GM18519 (cell line): Measurements from ENCODE around the gene REPIN1.
A peak's percentile ranks its signal among the peaks of the same experiment; 100 is the strongest.
"Not testable (repeated sequence)": the region's sequence is repeated elsewhere in the genome, so short reads cannot be mapped to it uniquely, and the experiment has no call there.

Source experiments
- ATAC-seq: cut with Tn5 transposase; IDR thresholded peaks from one replicate; pipeline ENCODE4 v1.9.1; 2021; ENCODE audit warnings: mild to moderate bottlenecking, moderate library complexity; ENCODE audit not compliant: unreplicated experiment, low FRiP score

REPIN1 gene

DNA sequence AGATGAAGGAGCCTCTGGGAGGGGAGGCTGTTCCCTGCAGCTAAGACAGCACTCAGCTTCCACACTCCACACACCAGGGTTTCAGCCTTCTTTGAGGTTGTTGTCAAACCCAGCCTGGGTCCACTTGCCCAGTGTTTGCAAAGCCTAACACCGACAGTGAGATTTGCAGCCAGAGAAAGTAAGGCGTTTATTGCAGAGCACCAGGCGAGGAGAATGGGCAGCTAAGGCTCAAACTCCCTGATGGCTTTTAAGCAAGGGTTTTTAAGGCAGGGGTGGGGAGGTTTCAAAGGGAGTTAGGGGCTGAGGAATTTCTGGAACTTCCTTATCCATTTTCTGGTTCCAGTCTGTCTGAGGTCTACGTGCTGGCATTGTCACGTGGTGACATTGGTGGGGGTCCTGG, 5.8 kb downstream of the REPIN1 start:
- no peak for ATAC-seq

DNA sequence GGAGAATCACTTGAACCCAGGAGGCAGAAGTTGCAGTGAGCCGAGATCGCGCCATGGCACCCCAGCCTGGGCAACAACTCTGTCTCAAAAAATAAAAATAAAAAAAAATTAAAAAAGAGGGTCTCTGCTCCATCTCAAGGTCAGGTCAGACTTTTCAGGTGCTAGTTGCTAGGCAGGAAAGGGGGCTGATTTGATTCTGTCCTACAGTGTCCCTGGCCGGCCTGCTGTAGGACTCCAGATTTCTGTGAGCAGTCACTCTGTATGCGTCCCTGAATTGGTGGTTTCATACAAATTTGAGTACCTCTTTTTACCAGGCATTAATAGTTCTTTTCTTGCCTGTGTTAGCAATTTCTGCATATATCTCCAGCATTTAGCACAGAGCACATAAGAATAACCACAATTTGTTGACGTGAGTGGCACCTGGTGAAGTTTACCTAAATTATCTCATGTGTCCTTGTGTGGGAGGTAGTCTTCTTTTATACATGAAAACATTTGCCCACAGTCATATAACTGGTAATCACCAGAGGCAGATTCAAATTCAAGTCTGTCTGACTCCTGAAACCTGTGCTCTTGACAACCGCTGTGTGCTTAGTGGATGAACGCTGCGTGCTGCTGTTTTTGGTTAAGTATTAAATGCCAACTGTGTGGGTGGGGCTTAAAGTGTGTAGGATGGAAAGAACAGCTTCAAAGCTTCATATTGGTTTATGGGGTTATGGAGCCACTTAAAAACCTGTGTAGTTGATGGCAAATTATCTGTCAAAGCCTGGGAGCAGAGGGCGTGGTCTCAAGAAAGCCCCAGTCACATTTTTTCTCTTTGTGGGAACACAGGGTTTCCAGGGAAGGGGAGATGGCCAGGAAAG, 7.3 kb downstream of the REPIN1 start:
- ATAC-seq: no peak

DNA sequence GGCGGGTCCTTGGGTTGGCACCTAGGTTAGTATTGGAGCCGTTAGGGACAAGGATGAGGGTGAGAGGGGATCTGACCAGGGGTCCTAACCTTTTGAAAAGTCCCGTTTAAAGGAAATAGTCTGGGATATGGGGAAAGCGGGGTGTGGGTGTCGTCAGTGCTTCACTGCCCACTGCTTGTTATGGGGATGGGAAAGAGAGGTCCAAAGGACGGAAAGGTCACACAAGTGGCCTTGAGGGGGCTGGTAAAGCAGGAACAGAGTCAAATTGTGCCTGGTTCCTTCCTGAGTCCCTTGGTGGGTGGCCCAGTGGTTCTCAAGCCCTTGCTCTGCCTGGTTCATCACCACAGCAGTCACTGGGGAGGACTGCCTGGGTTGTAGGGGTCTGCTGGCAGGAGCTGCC, 7.9 kb downstream of the REPIN1 start:
- ATAC-seq: no peak

DNA sequence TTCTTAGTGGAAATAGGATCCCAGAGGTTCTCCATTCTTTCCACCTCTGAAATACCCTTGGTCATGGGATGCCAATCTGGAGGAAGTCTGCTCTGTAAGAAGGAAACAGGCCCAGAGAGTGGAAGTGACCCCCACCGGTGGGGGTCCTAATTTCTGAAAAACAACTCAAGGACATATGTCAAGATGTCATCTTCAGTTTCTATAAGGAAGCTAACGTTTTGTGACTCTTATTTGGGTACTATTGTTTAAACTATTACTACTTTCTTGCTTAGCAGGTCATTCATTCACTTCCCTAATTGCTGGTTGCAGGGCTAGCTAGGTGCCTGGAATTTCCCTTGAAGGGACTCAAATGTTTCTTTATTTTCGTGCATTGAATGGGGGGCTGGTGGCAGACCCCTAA, 8.6 kb downstream of the REPIN1 start:
- no peak for ATAC-seq

DNA sequence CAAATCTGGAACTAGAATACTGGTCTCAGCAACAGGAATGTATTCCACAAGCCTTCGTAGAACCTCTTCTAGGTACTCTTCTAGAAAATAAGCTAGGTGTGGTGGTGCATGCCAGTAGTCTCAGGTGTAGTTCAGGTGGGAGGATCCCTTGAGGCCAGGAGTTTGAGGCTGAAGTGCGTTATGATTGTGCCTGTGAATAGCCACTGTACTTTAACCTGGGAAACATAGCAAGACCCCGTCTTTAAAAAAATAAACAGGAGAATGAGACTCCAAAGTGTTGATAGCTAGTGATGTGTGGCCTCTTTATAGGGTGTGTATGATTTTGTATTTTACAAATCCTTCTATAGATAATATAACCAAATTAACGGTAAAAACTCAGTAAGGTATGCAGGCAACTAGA, 9.0 kb downstream of the REPIN1 start:
- ATAC-seq: no peak

DNA sequence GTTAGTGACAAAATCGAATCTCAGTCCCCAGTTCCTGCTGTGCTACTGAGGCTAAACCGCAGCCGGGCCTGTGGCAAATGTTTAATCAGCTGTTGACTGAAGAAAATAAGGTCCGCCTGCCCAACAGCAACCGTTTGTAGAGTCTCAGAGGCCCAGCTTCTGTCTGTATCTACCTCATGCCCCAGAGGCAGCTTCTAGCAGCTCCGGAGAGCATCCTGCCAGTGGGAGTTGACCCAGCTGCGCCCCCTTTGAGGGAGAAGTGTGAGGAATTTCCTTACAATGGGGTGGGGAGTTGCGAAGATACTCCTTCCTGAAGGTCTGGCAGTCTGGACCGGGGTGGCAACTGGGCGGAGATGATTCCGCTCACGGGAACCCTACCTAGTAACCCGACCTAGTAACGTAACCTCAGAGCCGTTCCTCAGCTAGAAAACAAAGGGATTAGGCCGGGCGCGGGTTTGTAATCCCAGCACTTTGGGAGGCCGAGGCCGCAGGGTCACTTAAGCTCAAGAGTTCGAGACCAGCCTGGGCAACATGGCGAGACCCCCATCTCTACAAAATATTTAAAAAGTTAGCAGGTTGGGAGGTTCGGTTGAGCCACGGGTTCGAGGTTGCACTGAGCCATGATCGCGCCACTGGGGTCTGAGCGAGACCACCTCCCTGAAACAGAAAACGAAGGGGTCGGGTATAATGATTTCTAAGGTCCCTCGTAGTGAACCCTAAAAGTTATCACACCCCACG, 9.7 kb downstream of the REPIN1 start:
- ATAC-seq: no peak

DNA sequence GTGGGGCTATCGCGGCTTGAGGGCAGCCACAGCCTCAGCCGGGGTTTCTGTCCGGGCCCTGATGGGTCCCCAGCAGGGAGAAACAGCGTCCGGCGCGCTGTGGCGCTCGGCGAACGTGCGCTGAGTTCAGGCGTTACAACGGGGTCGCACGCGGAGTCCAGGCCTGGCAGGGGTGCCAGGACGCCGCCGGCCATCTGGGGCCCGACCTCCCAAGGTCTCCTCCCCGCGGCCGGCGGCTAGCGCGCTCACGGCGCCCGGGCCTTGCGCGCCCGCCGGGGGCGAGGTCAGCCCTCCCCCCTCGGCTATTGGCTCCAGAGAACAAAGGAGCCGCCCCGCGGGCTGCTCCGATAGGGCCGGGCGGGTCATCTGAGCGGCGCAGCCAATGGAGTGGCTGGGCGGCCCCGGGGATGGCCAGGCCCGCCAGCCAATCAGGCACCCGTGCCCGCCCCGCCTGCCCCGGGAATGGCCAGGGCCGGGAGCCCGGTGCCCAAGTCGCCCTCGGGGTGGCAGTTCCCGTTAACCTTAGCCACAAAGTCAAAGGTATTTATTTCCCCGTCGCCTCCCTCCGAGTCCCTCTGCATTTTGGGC, 10.3 kb downstream of the REPIN1 start, which contains the start of gene ZNF775:
Gene ZNF775 (plus strand): TSS at position 478 of the 588 bp plus-strand sequence. CDS start 9,141 bp downstream, outside the sequence.
- peak; percentile 79 for ATAC-seq

DNA sequence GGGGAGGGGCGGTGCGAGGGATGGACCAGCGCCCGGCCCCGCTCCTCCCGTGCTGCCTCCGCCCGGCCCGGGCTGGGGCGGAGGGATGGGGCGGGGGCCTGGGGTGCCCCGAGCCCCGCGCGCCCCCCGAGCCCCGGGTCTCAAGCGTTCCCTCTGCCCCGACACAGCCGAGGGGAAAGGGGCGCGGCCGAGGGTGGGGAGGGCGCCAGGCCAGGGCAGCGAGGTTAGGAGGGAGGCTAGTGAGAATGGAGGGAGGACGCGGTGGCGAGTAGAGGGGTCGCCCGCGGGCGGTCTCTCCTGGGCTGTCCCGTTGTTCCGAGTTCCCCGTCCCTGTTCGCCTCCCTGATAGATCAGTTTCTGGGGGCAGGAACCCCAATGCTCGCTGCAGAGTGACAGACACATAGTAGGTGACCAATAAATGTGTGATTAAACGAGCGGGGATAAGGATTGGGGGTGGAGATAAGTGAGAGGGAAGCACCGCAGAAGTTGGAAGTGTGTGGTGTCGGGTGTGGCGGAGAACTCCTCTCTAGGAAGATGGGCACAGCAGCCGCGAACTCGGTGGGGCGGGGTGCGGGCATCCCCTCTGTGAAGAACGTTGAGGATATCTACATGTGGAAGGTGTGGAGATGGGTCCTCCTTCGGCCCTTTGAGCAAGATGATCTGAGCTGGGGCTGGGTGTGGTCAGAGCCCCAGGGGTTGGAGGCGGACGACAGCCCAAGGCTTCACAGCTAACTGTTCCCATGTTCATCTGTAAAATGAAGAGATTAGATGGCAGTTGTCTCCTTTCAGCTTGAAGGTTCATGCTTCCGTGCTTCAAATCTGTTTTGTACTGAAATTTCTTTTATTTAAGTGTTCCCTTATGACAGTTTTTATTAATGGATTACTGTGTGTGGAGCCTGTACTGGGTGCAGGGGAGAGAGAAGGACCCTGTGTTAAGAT, 11.1 kb downstream of the REPIN1 start:
- ATAC-seq: peak; percentile 14

DNA sequence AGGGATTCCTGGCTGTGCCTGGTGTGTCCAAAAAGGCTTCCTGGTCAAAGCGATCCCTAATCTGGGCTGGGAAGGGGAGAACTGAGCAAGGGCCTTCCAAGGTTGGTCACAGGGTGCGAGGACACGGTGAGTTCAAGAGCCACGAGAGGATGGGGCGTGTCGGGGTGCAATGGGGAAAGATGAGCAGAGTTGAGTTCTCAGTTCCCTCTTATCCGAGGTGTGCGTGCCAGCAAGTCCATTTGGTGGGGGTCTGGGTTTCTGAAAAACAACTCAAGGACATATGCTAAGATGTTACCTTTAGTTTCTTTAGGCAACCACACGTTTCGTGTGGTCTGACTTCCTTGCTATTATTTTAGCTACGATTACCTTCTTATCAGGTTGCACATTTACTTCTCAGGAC, 11.8 kb downstream of the REPIN1 start:
- no peak for ATAC-seq

DNA sequence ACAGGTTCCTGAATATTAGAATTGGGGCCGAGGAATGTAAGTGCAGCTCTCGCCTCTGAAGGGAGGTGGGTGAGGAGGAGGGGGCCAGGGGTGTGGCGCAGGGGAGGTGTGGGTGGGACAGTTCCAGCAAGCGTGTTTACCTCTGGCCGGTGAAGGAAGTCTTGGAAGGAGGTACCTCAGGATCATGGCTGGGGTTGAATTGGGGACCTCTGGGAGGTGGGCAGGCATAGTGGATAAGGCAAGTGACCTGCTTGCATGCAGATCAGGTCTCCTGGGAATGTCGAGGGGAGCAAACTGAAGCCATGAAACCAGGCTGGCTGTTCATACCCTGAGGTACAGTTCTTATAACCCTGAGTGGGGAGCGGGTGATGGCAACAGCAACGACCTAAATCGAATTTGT, 12.5 kb downstream of the REPIN1 start:
- no peak for ATAC-seq

DNA sequence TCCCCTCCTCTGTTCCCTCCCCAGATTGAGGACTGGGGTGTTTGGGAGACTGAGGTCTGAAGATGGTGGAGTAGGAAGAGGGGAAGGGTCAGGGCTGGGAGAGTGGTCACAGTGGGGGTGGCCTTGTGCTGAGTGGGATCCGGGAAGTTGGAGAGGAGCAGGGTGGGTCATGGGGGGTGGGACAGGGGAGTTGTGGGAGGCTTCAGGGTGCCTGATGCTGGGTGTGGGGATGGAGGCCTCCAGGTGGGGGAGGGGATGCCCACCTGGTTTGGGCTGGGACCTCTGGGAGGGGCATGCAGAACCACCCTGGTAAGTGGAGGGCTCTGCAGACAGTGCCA, 13.1 kb downstream of the REPIN1 start:
- ATAC-seq: no peak

DNA sequence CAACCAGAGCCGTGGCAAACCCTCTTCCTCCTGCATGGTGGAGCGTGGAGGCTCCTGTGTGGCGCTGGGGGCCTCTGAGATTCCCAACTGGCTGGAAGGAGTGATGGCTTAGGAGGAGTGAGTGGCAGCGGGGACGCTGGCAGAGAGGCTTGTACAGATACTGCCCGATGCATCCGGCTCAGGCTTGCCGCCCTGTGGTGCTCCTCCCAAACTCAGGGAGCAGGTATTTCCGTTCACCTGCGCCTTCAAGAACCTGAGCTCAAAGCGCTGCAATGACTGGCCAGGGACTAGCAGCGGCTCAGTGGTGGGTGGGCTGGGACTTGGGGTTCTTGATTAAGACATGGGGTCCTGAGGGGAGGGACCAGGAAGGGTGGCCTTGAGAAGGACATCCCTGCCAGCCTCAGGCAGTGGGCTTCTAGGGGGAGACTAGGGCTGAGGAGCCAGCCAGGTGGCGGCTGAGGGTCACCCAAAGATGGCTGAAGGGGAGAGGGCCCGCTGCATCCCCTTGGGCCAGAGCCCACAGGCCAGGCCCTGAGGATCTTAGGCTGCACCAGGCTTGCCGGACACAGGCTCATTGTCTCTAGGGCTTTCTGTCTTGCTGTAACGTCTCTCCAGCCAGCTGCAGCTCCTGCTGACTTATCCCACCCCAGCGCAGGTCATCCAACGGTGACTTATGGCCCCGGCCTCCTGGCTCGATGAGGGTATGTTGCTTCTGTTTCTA, 13.7 kb downstream of the REPIN1 start:
- no peak for ATAC-seq

DNA sequence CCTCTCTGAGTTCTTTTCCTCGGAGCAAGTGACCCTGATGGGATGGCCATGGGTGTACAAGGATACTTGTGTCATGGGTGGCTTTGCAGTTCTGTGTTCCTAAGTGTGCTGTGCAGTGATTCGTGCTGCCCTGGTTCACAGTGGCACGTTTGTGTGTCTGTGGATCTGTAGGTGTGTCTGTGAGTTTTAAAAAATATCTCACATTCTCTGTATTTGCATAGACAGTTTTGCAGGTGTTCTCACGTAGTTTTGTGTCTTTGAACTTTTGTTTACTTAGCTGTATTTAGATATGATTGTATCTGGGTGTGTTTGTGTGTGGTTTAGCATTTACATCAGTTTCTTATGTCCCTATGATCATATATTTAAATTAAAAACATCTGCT, 14.2 kb downstream of the REPIN1 start:
- ATAC-seq: no peak

DNA sequence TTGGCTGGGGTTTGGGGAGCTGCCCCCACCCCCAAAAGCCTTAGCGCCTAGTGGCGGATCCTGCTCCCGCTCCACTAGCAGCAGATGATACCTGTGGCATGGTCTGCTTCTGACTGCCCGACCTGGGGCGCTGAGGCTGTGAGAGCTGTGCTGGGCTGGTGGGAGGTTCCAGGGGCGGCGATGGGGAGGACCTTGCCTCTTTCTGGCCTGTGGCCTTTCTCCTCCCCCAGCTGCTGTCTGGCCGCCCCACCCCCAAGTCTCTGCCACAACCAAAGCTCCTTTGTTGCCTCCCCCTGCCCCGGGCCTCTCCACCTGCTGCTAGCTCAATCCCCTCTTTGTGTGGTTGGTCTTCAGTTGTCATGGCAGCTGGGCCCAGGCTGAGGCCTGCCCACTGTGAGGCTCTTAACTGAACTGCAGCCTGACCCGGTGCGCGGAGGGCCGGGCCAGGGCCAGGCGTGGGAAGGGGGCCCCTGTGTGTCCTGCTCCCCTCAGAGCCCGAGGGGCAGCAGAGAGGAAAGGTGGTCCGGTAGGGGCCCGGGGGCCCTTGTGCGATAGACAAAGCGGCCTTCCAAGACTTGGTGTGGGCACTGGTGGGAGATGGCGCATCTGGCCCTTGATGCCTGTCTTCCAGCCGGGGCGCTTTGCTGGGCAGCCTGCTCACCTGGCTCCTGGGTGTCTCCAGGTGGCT, 15.2 kb downstream of the REPIN1 start:
- no peak for ATAC-seq

DNA sequence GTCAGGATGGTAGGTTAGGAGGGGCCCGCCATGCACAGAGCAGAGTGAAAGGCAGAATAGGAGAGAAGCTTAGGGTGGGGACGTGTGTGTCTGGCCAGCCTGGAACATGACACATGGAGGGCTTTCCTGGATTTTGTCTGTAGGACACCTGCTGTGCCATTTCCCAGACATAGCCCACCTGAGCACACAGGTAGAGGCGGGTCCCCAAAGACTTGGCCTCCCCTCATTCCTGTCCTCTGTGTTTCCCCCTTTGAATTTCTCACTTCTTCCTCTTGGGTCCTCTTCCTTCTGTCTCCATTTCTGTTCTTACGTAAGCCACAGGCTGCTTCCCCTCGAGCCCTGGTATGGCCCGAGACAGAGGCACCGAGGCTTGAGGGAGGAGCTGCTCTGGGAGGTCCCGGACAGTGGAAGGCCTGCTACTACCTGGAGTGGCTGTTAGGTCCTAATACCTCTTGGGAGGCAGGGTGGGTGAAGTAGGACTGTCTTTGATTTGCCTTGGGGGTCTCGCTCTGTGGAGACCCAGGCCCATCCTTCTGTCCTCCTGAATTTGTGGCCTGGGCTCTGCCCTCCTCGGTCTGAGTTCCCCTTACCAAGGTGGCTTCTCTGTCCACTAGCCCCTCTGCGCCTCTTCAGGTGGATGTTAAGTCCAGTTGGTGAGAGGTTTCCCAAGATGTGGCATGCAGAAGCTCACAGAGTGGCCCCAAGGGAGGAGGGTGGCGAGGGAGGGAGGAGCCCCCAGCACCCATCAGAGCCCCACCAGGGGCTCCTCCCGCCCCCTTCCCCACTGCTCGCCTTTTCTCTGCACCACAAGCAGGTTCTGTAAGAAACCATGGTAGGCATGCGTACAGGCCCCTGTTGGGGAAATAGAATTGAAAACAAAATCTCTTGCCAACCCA, 16.0 kb downstream of the REPIN1 start:
- no peak for ATAC-seq

DNA sequence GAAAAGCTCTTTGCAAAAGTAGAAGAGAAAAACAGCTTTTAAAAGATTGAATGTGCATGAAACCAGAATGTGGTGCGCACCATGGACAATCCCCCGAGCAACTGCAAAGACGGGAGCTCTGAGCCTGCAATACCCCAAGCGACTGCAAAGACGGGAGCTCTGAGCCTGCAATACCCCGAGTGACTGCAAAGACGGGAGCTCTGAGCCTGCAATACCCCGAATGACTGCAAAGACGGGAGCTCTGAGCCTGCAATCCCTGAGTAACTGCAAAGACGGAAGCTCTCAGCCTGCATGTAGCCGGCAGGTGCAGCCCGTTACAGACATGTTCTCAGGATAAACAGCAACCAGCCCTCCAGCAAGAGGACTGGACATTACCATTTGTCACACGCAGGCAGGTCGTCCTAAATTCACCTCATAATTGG, 16.7 kb downstream of the REPIN1 start:
- ATAC-seq: no peak

DNA sequence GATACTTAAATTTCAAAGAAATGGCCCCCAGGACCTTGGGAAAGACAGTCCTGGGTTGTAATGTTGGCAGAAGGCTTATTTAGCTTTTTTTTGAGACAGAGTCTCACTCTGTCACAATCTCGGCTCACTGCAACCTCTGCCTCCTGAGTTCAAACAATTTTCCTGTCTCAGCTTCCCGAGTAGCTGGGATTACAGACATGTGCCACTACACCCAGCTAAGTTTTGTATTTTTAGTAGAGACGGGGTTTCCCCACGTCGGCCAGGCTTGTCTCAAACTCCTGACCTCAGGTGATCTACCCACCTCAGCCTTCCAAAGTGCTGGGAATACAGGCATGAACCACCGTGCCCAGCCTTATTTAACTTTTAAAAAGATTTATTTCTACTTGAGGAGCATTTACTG, 17.3 kb downstream of the REPIN1 start:
- not testable (repeated sequence) for ATAC-seq

DNA sequence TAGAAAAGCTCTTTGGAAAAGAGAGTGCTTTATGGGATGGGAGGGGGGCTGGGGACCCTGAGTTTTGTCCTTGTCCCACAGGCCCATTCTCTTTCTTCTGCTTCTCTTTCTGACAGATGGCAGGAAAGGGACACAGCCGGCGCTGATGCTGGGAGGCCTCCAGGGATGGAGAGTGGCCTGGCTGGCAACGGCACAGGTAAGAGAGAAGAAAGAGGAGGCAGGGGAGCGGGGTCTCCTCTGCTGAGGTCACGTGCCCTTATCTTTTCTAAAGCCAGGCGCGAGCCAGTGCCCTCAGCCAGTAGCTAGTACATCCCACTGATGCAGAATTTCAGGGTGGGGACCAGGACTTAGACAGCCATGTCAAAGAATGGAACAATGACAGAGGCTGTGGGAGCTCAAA, 19.7 kb downstream of the REPIN1 start:
- ATAC-seq: no peak
